ENCODE measurements around the gene ADH1C.

Gene ADH1C

GRCh38 chr4:99293357-99293756 lies 59.2 kb downstream of the ADH1C start:
- DNase-seq: no peak

GRCh38 chr4:99290848-99291786 lies 61.4 kb downstream of the ADH1C start, which contains the start of gene ADH1A:
Gene ADH1A (minus strand): TSS chr4:99290985. CDS start chr4:99290914, 71 bp downstream.
- no peak for DNase-seq

Data from T1000 (cell line).